NCI-H1417 (cell line): ENCODE data around the gene COMMD1.
"Not testable (repeated sequence)": the region's sequence is repeated elsewhere in the genome, so short reads cannot be mapped to it uniquely, and the experiment has no call there.

Source experiments
- DNase-seq, 3 experiments: peaks; one replicate each; lab custom pipeline; 2025; lab: John Stamatoyannopoulos, UW

Gene COMMD1

GRCh38 chr2:62071760-62072680 is 166.5 kb downstream of the COMMD1 start:
- DNase-seq: peak in 1 of 3 experiments; percentile 8

- DNase-seq: no peak
Observed at GRCh38 chr2:62074233-62074632, 168.8 kb downstream of the COMMD1 start.

- no peak for DNase-seq
Observed at GRCh38 chr2:62076980-62077638, 171.6 kb downstream of the COMMD1 start.

- DNase-seq: peak in 2 of 3 experiments; percentile 3 to 68
Observed at GRCh38 chr2:62084801-62085200, 179.3 kb downstream of the COMMD1 start.

- no peak for DNase-seq
Observed at GRCh38 chr2:62089658-62090057, 184.2 kb downstream of the COMMD1 start.

- no peak for DNase-seq
Observed at GRCh38 chr2:62091471-62091870, 186.0 kb downstream of the COMMD1 start.

- DNase-seq: no peak
Observed at GRCh38 chr2:62099050-62099449, 193.6 kb downstream of the COMMD1 start.

GRCh38 chr2:62099523-62100175 is 194.2 kb downstream of the COMMD1 start:
- no peak for DNase-seq

- DNase-seq: no peak
Observed at GRCh38 chr2:62101886-62102285, 196.4 kb downstream of the COMMD1 start.

- DNase-seq: no peak
Observed at GRCh38 chr2:62102402-62102920, 197.0 kb downstream of the COMMD1 start.

- no peak for DNase-seq
Observed at GRCh38 chr2:62109554-62109953, 204.1 kb downstream of the COMMD1 start.

- DNase-seq: no peak
Observed at GRCh38 chr2:62110415-62111025, 205.0 kb downstream of the COMMD1 start.

- DNase-seq: no peak
Observed at GRCh38 chr2:62112179-62112578, 206.7 kb downstream of the COMMD1 start.

GRCh38 chr2:62114564-62114963 is 209.1 kb downstream of the COMMD1 start:
- no peak for DNase-seq

GRCh38 chr2:62116983-62117382 is 211.5 kb downstream of the COMMD1 start:
- DNase-seq: no peak

GRCh38 chr2:62118160-62118559 is 212.7 kb downstream of the COMMD1 start:
- DNase-seq: no peak

- DNase-seq: no peak
Observed at GRCh38 chr2:62119311-62119974, 214.0 kb downstream of the COMMD1 start.

- not testable (repeated sequence) for DNase-seq
Observed at GRCh38 chr2:62126239-62126638, 220.8 kb downstream of the COMMD1 start.

- no peak for DNase-seq
Observed at GRCh38 chr2:62133320-62133823, 227.9 kb downstream of the COMMD1 start.

GRCh38 chr2:62136956-62137830 is 231.7 kb downstream of the COMMD1 start:
- DNase-seq: no peak
